C4-2B (cell line): Measurements from ENCODE around the gene KAT7.

ENCODE experiments used
- H3K27ac ChIP-seq: fragments of 450-650 bp; 2 replicates; pipeline ENCODE4 v1.5.1; 2017
- CTCF ChIP-seq: fragments of 450-650 bp; conservative IDR thresholded peaks from 2 replicates; pipeline ENCODE4 v1.5.1; 2017; ENCODE audit warnings: mild to moderate bottlenecking
- ZFX ChIP-seq: fragments of 450-650 bp; IDR thresholded peaks from 2 replicates; pipeline ENCODE4 v1.6.1; 2017

KAT7 gene

GRCh38 chr17:49836111-49837030 is 47.9 kb downstream of the KAT7 start:
- H3K27ac ChIP-seq: no peak overlapping the region
- TF ChIP-seq ZFX (no peak), CTCF (no peak)

DNA sequence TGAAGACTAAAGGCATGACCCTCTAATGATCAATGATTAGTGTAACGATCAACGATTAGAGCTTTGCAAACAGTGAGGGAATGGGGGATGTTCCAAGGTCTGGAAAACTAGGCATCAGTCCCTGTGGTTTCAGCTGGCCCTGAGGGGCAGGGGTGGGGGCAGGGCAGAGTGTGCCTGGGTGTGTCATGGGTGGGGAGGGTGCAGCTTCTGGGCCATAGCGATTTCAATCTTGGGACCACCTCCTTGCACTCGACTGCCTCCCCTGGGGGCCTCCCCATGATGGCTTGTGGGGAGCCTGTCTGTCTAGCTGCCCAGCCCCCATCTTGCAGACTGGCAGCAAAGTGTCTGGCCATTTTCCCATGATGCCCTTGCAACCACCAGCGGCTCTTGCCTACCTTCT is 51.0 kb downstream of the KAT7 start:
- TF ChIP-seq CTCF (no peak), ZFX (no peak)
- no peak overlapping the region for H3K27ac ChIP-seq

DNA sequence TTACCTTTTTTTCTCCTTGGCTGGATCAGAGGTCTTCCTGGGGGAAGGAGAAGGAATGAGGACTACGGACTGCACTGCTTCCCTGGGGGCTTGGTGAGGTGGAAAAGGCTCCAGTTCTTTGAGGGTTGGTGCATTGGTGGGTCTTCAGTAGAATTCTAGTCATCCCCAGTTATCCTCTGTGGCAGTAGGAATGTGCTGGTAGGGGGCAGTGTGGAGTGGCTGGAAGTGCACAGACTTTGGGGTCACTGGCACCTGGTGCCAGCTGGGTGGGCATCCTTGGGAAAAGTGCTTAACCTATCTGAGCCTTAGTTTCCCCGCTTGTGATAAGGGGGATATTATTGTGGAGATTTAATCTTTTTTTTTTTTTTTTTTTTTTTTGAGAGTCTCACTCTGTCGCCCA is 53.1 kb downstream of the KAT7 start:
- TF ChIP-seq CTCF (no peak), ZFX (no peak)
- H3K27ac ChIP-seq: no peak overlapping the region

GRCh38 chr17:49842371-49842770 is 53.9 kb downstream of the KAT7 start:
- H3K27ac ChIP-seq: no peak overlapping the region
- TF ChIP-seq ZFX: no peak
- no peak for TF ChIP-seq CTCF

- TF ChIP-seq ZFX: no peak
- no peak for TF ChIP-seq CTCF
- H3K27ac ChIP-seq: no peak overlapping the region
Measured at GRCh38 chr17:49842846-49843245, 54.4 kb downstream of the KAT7 start.

DNA sequence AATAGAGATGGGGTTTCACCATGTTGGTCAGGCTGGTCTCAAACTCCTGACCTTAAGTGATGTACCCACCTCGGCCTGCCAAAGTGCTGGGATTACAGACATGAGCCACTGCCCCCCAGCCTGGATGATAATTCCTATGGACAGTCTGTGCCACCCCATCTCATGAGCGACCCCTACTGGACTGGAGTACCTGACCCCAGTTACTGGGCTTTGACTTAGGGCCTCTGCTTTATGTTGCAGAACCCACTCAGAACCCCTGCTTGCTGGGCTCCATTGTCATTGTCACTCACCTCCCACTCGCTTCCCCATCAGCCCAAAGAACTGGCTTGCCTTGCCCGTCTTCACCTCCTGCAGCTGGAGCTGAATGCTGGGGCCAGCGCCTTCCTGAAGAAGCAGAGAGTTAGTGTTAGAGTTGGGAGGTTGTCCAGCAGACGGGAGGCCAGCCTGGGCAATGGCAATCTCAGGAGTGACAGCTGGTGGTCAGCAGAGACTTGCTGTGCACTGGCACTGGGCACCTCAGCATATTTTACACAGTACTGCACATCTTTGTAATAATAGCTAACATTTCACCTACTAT is 55.4 kb downstream of the KAT7 start:
- H3K27ac ChIP-seq: no peak overlapping the region
- TF ChIP-seq ZFX (no peak), CTCF (peak; percentile 70)

DNA sequence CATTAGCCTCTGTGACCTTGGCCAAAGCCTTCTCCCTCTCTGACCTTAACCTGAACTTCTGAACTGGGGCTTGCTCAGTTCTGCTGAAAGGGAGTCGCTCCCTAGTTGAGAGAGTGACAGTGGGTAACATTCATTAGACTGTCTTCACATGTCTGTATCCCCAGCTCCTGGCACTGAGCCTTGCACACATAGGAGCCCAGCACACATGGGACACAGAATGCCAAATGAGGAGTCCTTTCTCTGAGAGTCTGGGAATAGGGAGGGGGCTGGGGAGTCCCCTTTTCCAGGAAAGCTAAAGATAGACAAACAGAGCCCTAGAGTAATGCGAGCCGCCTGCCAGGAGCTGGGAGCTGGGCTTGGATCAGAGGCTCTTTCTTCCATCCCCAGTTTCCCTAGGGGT is 56.8 kb downstream of the KAT7 start:
- TF ChIP-seq CTCF (no peak), ZFX (no peak)
- no peak overlapping the region for H3K27ac ChIP-seq
